A549 treated with ZK216348 at 1 μM for 4 hours (cell line): ENCODE results near the gene DRD5. TPM values are rescaled to one million over a fixed set of nuclear protein-coding genes. Genes with fewer than 3 reads are reported as not detected.

Experiments
- total RNA-seq: library from RNA; stranded (reverse); fragments of 200-300 nt; extraction: Qiagen RNA extraction; gene quantifications from 5 replicates; pipeline ENCODE4 v1.2.3, GENCODE V29; 2022; ENCODE audit warnings: low read depth

The DRD5 gene
- not detected in 5 replicates for total RNA-seq

GRCh38 chr4:9781343-9782135 lies at the start of gene DRD5:
Gene DRD5, plus strand, starts transcription at chr4:9781634. Its CDS starts 396 bp downstream, at chr4:9782030.

Other genes starting within 250 kb of the DRD5 start
- 0.20 to 0.73 TPM (median 0.39 TPM) in 5 replicates for gene SLC2A9, start 239.9 kb downstream of the DRD5 start, total RNA-seq